GM20000 (cell line): ENCODE data around the gene ZNF433.
"Not testable (repeated sequence)": the region's sequence is repeated elsewhere in the genome, so short reads cannot be mapped to it uniquely, and the experiment has no call there.

ENCODE experiments used
- DNase-seq: peaks from one replicate; pipeline ENCODE4 v3.0.0; 2012; ENCODE audit warnings: low spot score
- CTCF ChIP-seq: IDR thresholded peaks from 2 replicates; pipeline ENCODE4 v1.5.1; 2012; ENCODE audit warnings: mild to moderate bottlenecking, control low read depth; ENCODE audit errors: extremely low read depth, missing control alignments

ZNF433 gene

GRCh38 chr19:12035220-12036172, at the start of gene ZNF433:
ZNF433 (minus strand) TSS chr19:12035679; CDS start chr19:12035539, 140 bp downstream.
- no peak for TF ChIP-seq CTCF
- peak; percentile 95 for DNase-seq

GRCh38 chr19:12083336-12083735, 47.9 kb upstream of the ZNF433 start:
- not testable (repeated sequence) for DNase-seq

GRCh38 chr19:12077375-12077774, 41.9 kb upstream of the ZNF433 start:
- TF ChIP-seq CTCF, result no peak
- no peak for DNase-seq

- not testable (repeated sequence) for DNase-seq
Observed at GRCh38 chr19:12076331-12076730, 40.9 kb upstream of the ZNF433 start.

- DNase-seq, result no peak
- TF ChIP-seq CTCF, result no peak
Observed at GRCh38 chr19:12075538-12076139, 40.2 kb upstream of the ZNF433 start.

- peak; percentile 95 for DNase-seq
- TF ChIP-seq CTCF, result no peak
Observed at GRCh38 chr19:12064590-12065538, 29.4 kb upstream of the ZNF433 start, which contains the start of gene ZNF844. ZNF844 (plus strand) TSS chr19:12064731; CDS start chr19:12064874, 143 bp downstream.

- TF ChIP-seq CTCF, result no peak
- DNase-seq, result no peak
Observed at GRCh38 chr19:12055784-12056183, 20.3 kb upstream of the ZNF433 start.
